CD4-positive, alpha-beta T cell treated with Interleukin-17A for 1 hour (primary cell): ENCODE results near the gene OSBPL1A.

Experiments
- DNase-seq: peaks from one replicate; pipeline ENCODE4 v3.0.0-alpha.2; 2020

Gene OSBPL1A

GRCh38 chr18:24263050-24263449, 134.6 kb downstream of the OSBPL1A start:
- no peak for DNase-seq

DNA sequence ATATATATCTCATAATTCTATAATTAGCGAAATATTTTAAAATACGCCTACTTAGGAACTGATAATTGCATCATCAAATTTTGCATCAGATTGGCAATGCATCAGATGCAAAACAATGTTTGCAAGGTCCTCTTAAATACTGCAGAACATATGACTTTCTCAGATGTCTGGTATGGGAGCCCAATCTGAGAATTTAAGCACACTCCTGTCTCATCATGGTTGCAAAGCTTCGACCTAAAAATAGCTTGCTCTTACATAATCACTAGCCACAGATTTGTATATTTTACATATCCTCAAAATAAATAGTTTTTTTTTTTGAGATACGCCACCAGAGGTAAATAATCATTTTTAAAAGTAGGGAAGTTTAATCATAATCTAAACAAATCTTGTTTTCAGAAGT, 135.5 kb downstream of the OSBPL1A start:
- DNase-seq, result no peak

- DNase-seq, result no peak
These were observed 137.6 kb downstream of the OSBPL1A start for GRCh38 chr18:24259869-24260641.

DNA sequence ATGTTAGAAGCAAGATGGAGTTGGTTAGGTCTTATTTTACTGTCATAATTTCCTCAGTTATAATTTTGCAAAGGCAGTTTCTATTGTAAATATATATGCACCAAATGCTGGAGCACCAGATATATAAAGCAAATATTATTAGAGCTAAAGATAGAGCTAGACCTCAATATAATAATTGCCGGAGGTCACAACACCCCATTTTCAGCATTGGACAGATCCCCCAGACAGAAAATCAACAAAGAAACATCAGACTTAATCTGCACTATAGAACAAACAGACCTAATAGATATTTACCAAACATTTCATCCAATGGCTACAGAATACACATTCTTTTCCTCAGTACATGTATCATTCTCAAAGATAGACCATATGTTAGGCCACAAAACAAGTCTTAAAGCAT, 143.6 kb downstream of the OSBPL1A start:
- DNase-seq, result no peak

DNA sequence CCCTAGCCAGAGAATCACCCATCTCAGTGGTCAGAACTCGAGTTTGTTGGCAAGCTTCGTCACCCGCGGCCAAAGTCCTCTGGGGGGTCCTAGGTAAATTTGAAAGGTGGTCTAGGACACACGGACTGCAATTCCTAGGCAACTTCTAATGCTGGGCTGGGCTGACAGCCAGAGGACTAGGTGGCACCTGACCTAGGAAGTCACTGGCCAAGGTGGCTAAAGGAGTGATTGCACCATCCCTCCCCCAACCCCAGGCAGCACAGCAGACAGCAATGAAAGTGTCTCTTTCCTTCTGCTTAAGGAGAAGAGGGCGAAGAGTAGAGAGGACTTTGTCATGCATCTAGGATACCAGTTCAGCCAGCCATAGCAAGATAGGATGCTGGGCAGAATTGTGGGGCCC, 147.9 kb downstream of the OSBPL1A start:
- no peak for DNase-seq

GRCh38 chr18:24248359-24248758, 149.3 kb downstream of the OSBPL1A start:
- no peak for DNase-seq

DNA sequence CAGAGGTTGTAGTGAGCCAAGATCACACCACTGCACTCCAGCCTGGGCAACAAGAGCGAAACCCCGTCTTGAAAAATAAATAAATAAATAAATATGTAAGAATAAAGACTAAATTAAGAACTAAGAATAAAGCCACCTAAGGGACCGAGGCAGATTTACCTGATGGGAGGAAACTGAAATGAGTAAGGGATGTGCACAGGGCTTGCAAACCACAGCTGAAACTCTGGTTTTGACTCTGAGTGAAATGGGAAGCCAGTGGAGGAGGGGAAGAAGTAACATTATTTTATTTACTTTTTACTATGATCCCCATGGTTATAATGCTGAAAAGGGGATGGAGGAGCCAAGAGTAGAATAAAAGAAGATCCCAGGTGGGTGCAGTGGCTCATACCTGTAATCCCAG, 151.5 kb downstream of the OSBPL1A start:
- no peak for DNase-seq

DNA sequence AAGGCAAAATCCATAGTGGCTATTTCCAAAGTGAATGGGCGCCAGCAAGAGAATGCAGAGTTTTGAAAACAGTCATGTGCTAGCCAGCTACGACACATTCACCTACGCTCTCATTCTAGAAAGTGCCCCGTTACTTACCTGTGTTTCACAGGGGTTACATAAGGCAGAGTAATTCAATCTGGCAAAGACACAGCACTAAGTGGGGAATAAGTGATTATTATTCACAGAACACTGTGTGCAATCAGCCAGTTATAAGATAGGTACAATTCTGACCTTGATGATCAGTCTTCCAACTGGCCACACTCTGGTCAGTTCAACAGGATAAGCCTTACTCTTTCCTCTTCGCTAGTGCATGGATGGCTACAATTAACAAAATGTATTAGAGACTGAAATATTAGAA, 152.9 kb downstream of the OSBPL1A start:
- no peak for DNase-seq

DNA sequence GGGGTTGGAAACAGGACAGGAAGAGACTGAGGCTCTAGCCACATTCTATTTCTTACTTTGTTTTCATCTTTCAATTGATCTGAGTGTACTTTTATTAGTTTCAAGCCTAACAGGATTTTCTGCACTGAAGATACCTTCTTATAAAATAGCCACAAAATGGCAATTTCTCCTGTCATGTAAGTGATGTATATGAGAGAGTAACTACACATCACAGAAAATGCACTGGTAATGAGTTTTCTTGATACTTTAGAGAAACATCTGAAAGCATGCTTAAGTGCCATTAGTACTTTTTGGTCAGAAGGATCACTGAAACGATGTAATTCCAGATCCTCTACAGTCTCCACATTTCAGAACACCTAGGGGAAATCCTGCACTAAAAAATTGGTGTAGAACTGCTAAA, 153.9 kb downstream of the OSBPL1A start:
- no peak for DNase-seq

DNA sequence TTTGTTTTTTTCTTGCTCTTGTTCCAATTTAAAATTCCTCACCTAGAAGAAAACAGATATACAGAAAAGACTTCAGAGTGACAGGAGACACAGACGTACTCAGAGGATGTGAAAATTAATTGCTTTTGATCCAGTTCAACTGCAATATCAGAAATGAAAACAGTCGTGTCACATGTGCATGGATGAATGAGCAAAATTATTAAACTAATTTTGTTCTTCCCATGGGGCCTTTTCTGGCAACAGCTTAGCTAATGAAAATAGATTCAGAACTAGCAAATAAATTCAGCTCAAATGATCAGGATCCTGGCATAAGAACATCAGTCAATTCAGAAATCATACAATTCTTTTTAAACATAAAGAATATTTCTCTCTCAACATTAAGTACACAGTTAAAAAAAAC, 158.3 kb downstream of the OSBPL1A start:
- DNase-seq, result no peak

DNA sequence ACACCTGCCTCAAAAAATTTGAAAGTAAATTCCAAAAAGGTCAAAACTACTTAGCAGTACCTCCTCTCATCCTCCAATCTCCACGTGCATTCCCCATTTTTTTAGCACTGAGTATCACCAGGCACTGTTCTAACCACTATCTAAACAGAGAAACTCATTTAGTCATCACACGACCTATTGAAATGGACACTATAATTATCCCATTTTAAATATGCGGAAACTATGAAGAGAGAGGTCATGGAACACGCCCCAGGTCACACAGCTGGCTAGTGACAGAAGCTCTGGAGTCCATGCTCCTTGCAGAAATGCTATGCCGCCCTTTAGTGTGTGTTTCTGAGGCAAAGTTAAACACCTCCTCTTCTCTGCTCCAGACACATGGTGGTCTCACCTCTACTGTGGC, 159.2 kb downstream of the OSBPL1A start:
- no peak for DNase-seq

DNA sequence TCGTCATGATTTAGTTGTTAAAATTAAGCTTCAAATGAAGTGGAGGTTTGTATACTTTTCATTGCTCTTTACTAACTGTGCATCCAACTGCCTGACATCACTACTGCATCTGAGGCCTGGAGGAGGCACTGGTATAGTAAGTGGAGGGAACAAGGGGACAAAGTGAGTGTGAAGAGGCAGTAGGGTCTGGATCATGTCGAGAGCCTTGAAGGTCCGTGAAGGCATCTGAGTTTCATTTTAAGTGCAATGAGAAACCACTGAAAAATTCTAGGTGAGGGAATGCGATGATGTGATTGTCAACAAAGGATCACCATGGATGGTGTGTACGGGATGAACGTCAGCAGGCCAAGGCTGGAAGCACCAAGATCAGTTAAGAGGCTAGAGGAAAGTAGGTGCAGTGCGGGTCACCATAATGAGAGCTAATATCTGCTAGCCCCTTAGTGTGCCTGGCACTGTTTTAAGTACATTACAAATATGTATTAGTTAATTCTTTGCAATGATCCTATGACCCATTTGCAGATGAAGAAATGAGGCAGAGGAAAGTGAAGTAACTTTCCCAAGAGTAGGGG, 162.7 kb downstream of the OSBPL1A start:
- no peak for DNase-seq

GRCh38 chr18:24234330-24234729, 163.3 kb downstream of the OSBPL1A start:
- no peak for DNase-seq

DNA sequence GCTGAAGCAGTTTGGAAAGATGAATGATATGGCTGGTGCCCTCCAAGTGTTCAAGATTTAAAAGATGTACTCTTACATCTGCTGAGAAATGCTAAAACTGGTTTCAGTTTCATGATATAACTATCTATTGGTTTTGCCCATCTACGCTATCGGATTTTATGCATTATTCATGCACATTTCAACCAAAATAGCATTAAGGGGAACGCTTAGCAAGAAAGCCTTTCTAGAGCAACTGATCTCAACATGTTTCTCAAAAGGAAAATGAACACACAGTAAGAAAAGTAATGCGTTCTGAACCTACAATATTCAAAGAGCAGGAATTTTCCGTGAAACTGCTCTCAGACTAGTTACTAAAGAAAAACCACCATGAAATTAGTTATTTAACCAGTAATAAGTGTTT, 164.8 kb downstream of the OSBPL1A start:
- DNase-seq, result no peak

DNA sequence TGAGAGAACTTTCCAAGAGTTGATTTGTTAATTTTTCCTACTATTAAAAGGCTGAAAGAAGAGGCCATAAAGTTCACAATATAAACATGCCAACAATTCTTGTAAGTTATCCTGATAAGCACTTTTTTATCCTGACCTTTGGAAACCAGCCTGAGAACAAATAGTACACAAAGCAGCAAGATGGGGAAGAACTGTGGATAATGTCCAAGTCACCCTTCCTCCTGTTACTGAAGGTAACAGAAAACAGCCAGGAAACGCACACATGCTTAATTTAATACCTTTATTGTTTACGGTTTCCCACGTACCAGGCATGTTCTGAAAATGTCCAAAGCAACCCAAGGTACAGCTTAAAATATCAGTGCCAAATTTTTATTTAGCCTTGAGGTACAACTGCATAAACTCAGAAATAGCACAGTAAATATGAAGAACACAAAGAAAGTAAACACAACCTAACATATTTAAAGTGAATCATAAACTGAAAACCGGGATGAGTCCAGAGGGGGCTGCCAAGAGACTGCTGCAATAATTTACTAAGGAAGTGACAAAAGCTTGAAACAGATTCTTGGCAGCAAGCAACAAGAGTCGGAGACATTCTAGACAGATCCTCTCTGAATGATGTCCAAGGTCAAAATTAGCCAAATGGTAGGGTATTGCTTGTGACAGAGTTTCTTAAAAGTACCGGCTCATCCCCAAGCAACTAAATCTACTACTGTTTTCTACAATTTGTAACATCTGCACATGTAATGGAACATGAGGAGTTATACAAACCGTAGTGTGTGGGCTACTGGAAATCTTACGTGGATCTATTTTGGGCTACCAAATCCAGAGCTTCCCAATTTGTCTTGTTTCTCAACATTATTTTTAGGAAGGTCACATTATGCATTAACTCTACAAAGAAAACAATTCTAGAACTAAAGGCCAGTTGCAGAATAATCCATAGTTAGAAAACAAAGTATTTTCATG, 165.6 kb downstream of the OSBPL1A start:
- DNase-seq, result no peak

GRCh38 chr18:24230766-24231165, 166.9 kb downstream of the OSBPL1A start:
- no peak for DNase-seq

- DNase-seq, result no peak
These were observed 169.0 kb downstream of the OSBPL1A start for GRCh38 chr18:24228667-24229041.

- no peak for DNase-seq
These were observed 169.5 kb downstream of the OSBPL1A start for GRCh38 chr18:24227977-24228666.

- no peak for DNase-seq
These were observed 177.3 kb downstream of the OSBPL1A start for GRCh38 chr18:24220318-24220688.

DNA sequence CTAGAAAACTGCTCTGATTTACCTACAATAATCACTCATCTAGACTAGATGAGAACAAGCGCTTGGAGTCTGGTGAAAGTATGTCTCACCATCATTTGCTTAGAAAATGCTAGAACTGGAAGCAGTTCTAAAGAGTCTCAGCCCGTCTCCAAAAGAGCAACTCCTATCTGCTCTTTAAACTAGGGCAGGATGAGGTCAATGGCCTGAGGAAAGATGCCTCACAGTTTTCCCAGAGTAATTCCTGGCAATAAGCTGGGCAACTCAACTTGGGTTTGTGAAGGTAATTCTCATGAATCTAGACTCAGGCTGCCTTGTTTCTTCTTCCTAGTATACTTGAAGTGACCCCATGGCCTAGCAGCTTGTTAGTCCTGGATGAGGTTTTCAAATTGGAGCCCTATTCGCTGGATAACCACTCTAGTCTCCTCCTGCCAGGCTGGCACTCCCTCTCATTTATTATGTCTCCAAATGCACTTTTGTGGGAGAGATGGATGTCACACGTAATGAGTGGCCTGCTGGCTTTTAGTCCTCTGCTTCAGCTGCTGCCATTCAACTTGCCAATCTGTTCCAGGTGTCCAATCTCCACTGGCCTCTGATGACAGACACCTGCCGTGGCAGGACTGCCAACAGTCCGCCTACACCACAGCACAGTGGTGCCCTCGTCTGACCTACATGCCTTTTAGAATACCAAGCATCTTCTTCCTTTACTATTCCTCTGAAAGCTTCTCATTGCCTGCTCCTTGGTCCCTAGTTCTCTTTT, 177.9 kb downstream of the OSBPL1A start:
- DNase-seq, result no peak

GRCh38 chr18:24214913-24215312, 182.7 kb downstream of the OSBPL1A start:
- no peak for DNase-seq

DNA sequence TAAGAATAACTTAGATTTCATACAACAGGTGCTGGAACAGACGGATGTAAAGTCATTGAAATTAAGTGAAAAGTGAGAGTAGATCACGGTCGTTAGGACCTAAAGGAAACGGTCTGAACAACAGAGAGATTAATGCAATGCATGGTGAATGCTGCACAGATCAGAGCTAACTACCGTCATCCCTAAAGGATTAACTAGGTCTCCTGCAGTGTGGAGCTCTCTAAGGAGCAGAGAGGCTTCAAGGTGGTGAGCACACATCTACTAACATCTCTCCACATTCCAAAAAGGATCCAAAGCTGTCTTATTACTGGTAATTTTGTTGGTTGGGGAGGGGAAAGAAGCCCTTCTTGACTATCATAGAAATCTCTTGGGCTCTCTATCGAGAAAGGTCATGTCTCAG, 183.5 kb downstream of the OSBPL1A start:
- no peak for DNase-seq

GRCh38 chr18:24212939-24213338, 184.7 kb downstream of the OSBPL1A start:
- DNase-seq, result no peak
